Nephron (organoid): Measurements from ENCODE around the gene ADGB.
"Not testable (repeated sequence)": the region's sequence is repeated elsewhere in the genome, so short reads cannot be mapped to it uniquely, and the experiment has no call there.

ENCODE experiments used
- H3K27ac Mint-ChIP-seq, 3 experiments: 2 replicates each; pipeline ENCODE4 v1.8.0; 2020; ENCODE audit warnings: mixed read lengths in 3 of 3, mild to moderate bottlenecking in 2 of 3, moderate library complexity in 1 of 3
- H3K27me3 Mint-ChIP-seq: 2 replicates; pipeline ENCODE4 v1.8.0; 2021; ENCODE audit warnings: low read depth, mild to moderate bottlenecking, moderate library complexity, mixed read lengths
- H3K36me3 Mint-ChIP-seq: 2 replicates; pipeline ENCODE4 v1.8.0; 2020; ENCODE audit warnings: low read depth, mixed read lengths
- H3K4me1 Mint-ChIP-seq: 2 replicates; pipeline ENCODE4 v1.8.0; 2020; ENCODE audit warnings: mixed read lengths
- H3K4me3 Mint-ChIP-seq, 3 experiments: 2 replicates each; pipeline ENCODE4 v1.8.0; 2020; ENCODE audit warnings: mild to moderate bottlenecking in 3 of 3, mixed read lengths in 3 of 3, moderate library complexity in 2 of 3
- H3K9me3 Mint-ChIP-seq: 2 replicates; pipeline ENCODE4 v1.8.0; 2020; ENCODE audit warnings: mixed read lengths
- TF ChIP-seq, protein P1 (sequence below), 3 experiments: fragments of 200-600 bp; sonication (generic); IDR thresholded peaks; one replicate each; pipeline ENCODE4 v1.5.0; 2021; ENCODE audit warnings: antibody characterized with exemption in 3 of 3; ENCODE audit not compliant: unreplicated experiment in 3 of 3

Gene ADGB

DNA sequence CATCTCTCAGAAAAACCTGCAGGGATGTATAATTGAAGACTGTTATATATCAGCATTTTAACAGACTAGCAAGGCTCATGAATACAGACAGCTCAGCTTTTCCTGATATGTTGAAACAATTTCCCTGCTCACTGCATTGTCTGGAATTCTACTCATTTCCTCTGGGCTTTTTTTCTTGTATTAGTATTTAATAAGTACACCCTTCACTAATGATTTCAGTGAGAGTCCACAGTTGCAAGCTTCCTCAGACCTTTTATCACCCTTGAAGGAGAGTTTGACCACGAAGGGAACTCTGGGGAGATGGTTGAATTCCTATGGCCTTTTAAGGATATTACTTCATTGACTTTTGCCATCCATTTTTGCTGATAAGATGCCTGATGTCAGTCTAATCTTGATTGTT is 248.7 kb downstream of the ADGB start:
- Mint-ChIP-seq H3K27ac (no peak overlapping the region), H3K9me3 (peaks cover 5% of the 10 kb centered on the region), H3K4me3 (no peak overlapping the region), H3K36me3 (no peaks in the 10 kb centered on the region), H3K27me3 (peaks cover 4% of the 10 kb centered on the region), H3K4me1 (no peaks in the 10 kb centered on the region)
- TF ChIP-seq, protein P1, sequence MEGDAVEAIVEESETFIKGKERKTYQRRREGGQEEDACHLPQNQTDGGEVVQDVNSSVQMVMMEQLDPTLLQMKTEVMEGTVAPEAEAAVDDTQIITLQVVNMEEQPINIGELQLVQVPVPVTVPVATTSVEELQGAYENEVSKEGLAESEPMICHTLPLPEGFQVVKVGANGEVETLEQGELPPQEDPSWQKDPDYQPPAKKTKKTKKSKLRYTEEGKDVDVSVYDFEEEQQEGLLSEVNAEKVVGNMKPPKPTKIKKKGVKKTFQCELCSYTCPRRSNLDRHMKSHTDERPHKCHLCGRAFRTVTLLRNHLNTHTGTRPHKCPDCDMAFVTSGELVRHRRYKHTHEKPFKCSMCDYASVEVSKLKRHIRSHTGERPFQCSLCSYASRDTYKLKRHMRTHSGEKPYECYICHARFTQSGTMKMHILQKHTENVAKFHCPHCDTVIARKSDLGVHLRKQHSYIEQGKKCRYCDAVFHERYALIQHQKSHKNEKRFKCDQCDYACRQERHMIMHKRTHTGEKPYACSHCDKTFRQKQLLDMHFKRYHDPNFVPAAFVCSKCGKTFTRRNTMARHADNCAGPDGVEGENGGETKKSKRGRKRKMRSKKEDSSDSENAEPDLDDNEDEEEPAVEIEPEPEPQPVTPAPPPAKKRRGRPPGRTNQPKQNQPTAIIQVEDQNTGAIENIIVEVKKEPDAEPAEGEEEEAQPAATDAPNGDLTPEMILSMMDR (IDR thresholded peaks at IDR 0.05; ENCODE audit: unreplicated experiment in 3 of 3) = no peak

DNA sequence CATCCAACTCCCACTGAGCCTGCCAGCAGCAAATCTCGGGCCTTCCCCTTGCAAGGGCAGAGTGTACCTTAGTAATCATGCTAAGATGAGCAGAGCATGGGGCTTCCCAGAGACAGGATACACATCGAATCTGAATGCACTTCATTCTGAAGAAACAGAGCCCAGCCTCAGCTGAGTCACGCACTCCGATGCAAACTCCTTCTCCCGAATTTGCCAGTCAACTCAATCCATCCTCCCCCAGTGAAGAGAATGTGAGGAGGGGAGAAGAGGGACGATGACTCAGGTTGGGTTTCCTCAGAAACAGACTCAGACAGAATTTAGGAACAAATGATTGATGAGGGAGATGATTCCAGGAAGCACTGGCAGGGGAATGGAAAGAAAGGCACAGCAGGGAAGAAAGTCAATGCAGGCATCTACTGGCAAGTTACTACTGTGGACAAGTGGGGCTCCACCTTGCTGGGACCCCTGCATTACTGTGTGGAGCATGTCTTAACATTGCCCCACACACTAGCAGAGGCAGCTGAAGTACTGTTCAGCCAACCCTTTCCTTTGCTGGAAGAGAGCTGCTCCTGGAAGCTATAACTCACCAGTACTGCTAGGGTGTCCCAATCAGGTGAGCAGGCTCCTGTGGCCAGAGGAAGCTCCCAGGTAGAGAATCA is 251.6 kb downstream of the ADGB start:
- Mint-ChIP-seq H3K27me3 (peaks cover 4% of the 10 kb centered on the region), H3K9me3 (peaks cover 5% of the 10 kb centered on the region), H3K36me3 (no peaks in the 10 kb centered on the region), H3K4me1 (no peaks in the 10 kb centered on the region), H3K4me3 (no peak overlapping the region), H3K27ac (no peak overlapping the region)
- TF ChIP-seq, protein P1 (IDR thresholded peaks at IDR 0.05; ENCODE audit: unreplicated experiment in 3 of 3) = no peak

DNA sequence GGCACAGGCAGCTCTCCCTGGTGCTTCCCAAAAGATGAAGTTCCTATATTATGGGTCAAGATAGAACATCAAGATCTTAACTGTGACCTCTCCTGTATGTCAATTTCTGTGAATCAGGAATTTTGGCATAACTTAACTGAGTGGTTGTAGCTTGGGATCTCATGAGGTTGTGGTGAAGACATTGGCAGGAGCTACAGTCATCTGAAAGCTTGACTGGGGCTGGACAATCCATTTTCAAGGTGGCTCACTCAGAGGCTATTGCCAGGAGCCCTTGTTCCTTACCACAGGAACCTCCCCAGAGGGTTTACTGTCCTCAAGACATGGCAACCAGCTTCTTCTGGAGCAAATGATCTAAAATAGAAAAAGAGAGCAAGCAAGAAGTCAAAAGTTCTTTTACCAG is 252.2 kb downstream of the ADGB start:
- no peaks in the 10 kb centered on the region for H3K9me3 Mint-ChIP-seq
- TF ChIP-seq, protein P1 (IDR thresholded peaks at IDR 0.05; ENCODE audit: unreplicated experiment in 3 of 3) = no peak
- H3K27me3 Mint-ChIP-seq = peaks cover 8% of the 10 kb centered on the region
- no peaks in the 10 kb centered on the region for H3K4me1 Mint-ChIP-seq
- H3K4me3 Mint-ChIP-seq = no peak overlapping the region
- no peak overlapping the region for H3K27ac Mint-ChIP-seq
- no peaks in the 10 kb centered on the region for H3K36me3 Mint-ChIP-seq

DNA sequence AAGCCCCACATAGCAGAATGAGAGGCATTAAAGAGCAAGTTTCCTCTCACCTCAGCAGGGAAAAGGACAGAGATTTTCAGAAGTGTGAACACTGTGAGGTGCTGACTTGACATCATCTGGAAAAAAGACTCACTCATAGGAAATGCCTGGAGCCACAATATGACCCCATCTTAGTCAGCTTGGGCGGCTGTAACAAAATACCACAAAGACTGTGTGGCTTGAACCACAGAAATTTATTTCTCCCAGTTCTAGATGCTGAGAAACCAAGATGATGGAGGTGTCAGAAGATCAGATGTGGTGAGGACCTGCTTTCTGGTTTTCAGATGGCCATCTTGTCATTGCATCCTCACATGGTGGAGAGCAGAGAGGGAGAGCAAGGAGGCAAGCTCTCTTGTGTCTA is 253.1 kb downstream of the ADGB start:
- no peak overlapping the region for H3K27ac Mint-ChIP-seq
- H3K9me3 Mint-ChIP-seq = no peaks in the 10 kb centered on the region
- H3K4me3 Mint-ChIP-seq = no peak overlapping the region
- H3K27me3 Mint-ChIP-seq = peaks cover 8% of the 10 kb centered on the region
- TF ChIP-seq, protein P1 (IDR thresholded peaks at IDR 0.05; ENCODE audit: unreplicated experiment in 3 of 3) = no peak
- H3K4me1 Mint-ChIP-seq = no peaks in the 10 kb centered on the region
- no peaks in the 10 kb centered on the region for H3K36me3 Mint-ChIP-seq

DNA sequence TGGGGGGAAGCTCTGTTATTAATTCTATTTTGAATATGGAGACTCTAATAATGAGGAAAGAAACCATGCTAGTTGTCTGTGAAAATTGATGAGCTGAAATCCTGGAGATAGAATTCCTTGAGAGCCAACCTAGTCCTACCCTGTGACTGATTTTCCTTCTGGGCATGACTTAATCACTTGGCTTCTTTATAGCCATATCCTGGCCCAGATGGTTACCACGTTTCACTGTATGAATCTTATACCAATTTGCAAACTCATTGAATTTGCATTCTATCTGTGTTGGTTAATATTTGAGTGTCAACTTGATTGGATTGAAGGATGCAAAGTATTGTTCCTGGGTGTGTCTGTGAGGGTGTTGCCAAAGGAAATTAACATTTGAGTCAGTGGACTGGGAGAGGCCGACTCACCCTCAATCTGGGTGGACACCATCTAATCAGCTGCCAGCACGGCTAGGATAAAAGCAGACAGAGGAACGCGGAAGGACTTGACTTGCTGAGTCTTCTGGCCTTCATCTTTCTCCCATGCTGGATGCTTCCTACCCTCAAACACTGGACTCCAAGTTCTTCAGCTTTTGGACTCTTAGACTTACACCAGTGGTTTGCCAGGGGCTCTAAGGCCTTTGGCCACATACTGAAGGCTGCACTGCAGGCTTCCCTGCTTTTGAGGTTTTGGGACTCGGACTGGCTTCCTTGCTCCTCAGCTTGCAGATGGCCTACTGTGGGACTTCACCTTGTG is 255.9 kb downstream of the ADGB start:
- H3K27ac Mint-ChIP-seq, H3K9me3 Mint-ChIP-seq, H3K4me3 Mint-ChIP-seq, H3K4me1 Mint-ChIP-seq, H3K36me3 Mint-ChIP-seq: not testable (repeated sequence)
- H3K27me3 Mint-ChIP-seq = peaks cover 20% of the 10 kb centered on the region

DNA sequence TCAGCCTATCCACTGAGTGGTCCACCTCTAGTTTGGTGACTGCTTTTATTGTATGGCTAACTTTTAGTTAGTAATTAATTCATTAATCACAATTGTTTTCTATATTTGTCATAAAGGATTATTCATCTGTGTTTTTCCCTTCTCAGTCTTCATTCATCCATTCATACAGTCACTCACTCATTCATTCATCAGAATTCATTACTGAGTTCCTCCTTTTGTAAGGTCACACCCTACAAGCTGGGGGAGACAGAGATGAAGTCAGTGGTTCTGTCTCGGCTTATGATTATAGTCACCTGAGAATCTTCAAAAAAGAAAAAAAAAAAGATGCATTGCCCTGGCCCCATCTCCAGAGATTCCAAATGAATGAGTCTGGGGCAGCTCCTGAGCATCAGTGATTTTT is 257.1 kb downstream of the ADGB start:
- H3K27ac Mint-ChIP-seq = no peak overlapping the region
- no peak overlapping the region for H3K4me3 Mint-ChIP-seq
- TF ChIP-seq, protein P1 (IDR thresholded peaks at IDR 0.05; ENCODE audit: unreplicated experiment in 3 of 3) = no peak
- H3K9me3 Mint-ChIP-seq = no peaks in the 10 kb centered on the region
- no peaks in the 10 kb centered on the region for H3K36me3 Mint-ChIP-seq
- H3K4me1 Mint-ChIP-seq = peaks cover 17% of the 10 kb centered on the region
- peaks cover 16% of the 10 kb centered on the region for H3K27me3 Mint-ChIP-seq
